Progenitor cell of endocrine pancreas (in vitro differentiated cells): Measurements from ENCODE around the gene CROCC2. TPM values are rescaled to one million over a fixed set of nuclear protein-coding genes. Genes with fewer than 3 reads are reported as not detected.

Source experiments
- DNase-seq: peaks from one replicate; pipeline ENCODE4 v3.0.0; 2021; ENCODE audit warnings: low spot score; ENCODE audit not compliant: unreplicated experiment
- H3K27ac Mint-ChIP-seq: 2 replicates; pipeline ENCODE4 v1.8.0; 2021; ENCODE audit warnings: mild to moderate bottlenecking, moderate library complexity, mixed read lengths
- H3K27me3 Mint-ChIP-seq: 2 replicates; pipeline ENCODE4 v1.8.0; 2021; ENCODE audit warnings: mixed read lengths
- H3K36me3 Mint-ChIP-seq: 2 replicates; pipeline ENCODE4 v1.8.0; 2022; ENCODE audit warnings: mixed read lengths; ENCODE audit not compliant: insufficient read depth
- H3K4me1 Mint-ChIP-seq: 2 replicates; pipeline ENCODE4 v1.8.0; 2021; ENCODE audit warnings: low read depth, mixed read lengths
- H3K4me3 Mint-ChIP-seq: 2 replicates; pipeline ENCODE4 v1.8.0; 2021; ENCODE audit warnings: low read depth, mild to moderate bottlenecking, moderate library complexity, mixed read lengths
- H3K9me3 Mint-ChIP-seq: 2 replicates; pipeline ENCODE4 v1.8.0; 2021; ENCODE audit warnings: low read depth, mixed read lengths
- total RNA-seq: library from RNA; stranded (reverse); gene quantifications from 2 replicates; pipeline ENCODE4 v1.2.1, GENCODE V29; 2021
- TF ChIP-seq, protein P1 (sequence below): fragments of 200-600 bp; sonication (generic); IDR thresholded peaks from one replicate; pipeline ENCODE4 v1.5.0; 2021; ENCODE audit warnings: antibody characterized with exemption, mild to moderate bottlenecking; ENCODE audit not compliant: unreplicated experiment

CROCC2 gene
- total RNA-seq, 1 donor from 2014 or later, result 0.36 TPM

DNA sequence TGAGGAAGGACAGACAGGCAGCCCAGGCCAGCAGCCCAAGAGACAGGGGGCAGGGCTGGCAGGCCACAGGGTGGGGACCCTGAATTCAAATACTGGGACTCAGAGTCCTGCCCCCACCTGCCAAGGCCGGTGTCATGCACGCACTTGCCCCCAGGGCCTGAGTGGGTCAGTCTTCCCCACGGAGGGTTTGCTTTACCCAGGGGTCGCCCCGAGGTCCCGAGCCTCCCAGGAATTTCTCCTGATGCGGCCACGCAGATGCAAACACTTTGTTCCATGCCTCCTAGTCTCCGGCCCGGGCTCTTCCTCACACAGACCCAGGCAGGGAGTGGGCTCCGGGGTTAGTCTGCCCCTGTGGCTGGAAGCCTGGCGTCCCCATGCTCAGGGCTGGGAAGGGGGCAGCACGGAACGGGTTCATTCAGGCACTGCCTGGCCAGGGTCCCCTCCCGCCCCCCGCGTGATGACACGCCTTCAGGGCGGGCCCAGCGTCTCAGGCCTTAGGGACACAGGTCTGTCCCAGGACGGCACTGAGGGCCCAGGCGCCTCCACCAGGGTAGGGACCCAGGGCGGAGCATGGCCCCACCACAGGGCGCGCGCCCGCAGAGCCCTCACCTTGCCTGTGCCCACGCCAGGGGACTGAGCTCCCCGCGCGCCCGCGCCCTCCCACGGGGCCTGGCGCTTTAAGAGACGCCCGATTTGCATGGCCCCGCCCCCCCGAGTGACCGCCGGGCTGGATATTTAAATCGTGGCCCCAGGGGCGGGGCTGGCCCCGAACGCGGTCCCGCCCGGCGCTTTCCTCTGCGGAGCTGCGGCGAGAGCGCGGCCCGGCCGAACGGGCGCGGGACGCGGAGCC is 91.9 kb downstream of the CROCC2 start, which contains the start of gene SNED1:
TSS of gene SNED1 (plus strand) at position 763 of the 850 bp plus-strand sequence. CDS start 220 bp downstream, outside the sequence.
- peaks cover 34% of the 10 kb centered on the region for H3K27me3 Mint-ChIP-seq
- DNase-seq, result peak; percentile 65
- H3K4me1 Mint-ChIP-seq, result peaks cover 18% of the 10 kb centered on the region
- peak within 1 kb of the TSS; percentile 59 for H3K4me3 Mint-ChIP-seq
- H3K36me3 Mint-ChIP-seq, result no peaks in the 10 kb centered on the region
- no peak within 1 kb of the TSS for H3K27ac Mint-ChIP-seq
- no peaks in the 10 kb centered on the region for H3K9me3 Mint-ChIP-seq
- TF ChIP-seq, protein P1, sequence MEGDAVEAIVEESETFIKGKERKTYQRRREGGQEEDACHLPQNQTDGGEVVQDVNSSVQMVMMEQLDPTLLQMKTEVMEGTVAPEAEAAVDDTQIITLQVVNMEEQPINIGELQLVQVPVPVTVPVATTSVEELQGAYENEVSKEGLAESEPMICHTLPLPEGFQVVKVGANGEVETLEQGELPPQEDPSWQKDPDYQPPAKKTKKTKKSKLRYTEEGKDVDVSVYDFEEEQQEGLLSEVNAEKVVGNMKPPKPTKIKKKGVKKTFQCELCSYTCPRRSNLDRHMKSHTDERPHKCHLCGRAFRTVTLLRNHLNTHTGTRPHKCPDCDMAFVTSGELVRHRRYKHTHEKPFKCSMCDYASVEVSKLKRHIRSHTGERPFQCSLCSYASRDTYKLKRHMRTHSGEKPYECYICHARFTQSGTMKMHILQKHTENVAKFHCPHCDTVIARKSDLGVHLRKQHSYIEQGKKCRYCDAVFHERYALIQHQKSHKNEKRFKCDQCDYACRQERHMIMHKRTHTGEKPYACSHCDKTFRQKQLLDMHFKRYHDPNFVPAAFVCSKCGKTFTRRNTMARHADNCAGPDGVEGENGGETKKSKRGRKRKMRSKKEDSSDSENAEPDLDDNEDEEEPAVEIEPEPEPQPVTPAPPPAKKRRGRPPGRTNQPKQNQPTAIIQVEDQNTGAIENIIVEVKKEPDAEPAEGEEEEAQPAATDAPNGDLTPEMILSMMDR, result no peak

DNA sequence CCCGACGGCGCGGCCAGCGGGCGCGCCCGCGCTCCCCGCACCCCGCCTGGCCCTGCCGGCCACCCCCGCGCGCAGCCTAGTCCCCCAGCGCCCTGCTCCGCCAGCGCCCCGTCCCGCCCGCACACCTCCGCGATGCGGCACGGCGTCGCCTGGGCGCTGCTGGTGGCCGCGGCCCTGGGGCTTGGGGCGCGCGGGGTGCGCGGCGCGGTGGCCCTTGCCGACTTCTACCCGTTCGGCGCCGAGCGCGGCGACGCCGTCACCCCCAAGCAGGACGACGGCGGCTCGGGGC is 92.5 kb downstream of the CROCC2 start:
- no peaks in the 10 kb centered on the region for H3K36me3 Mint-ChIP-seq
- H3K27ac Mint-ChIP-seq, result no peak overlapping the region
- H3K4me3 Mint-ChIP-seq, result no peak overlapping the region
- H3K4me1 Mint-ChIP-seq, result peaks cover 18% of the 10 kb centered on the region
- peaks cover 34% of the 10 kb centered on the region for H3K27me3 Mint-ChIP-seq
- DNase-seq, result no peak
- TF ChIP-seq, protein P1, result no peak
- peaks cover 3% of the 10 kb centered on the region for H3K9me3 Mint-ChIP-seq

DNA sequence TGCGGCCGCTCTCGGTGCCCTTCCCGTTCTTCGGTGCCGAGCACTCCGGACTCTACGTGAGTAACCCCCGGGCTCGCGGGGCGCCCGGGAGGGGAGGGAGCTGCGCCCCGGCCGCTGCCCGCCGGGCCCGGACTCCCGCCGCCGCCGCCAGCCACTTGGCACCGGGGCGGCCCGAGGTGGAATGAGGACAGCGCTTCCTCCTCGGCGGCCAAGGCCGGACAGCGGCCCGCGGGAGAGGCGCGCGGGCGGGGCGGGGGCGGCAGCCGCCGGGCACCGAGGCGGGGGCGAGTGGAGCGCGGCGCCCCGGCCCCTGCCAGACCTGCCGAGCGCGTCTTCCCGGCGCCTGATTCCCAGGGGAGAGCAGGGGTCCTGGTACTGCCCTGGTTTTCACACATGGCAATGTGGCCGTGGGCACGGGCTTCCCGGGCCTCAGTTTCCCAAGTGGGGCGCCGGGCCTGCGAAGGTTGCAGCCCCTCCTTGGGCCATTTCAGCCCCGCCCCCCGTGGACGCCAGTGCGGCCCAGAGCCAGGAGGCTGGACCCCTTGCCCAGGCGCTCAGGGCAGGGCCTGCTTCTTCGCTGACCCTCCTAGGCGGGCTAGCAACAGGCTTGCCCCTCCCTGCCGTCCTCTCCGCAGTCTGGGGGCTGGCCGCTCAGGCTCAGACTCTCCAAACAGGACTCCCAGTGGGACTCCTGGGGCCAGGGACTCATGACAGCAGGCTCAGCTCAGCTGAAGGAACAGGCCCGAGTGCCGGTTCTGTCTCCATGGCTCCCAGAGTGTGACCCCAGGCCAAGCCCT is 93.1 kb downstream of the CROCC2 start:
- DNase-seq, result peak; percentile 14
- Mint-ChIP-seq H3K9me3 (peaks cover 6% of the 10 kb centered on the region), H3K36me3 (no peaks in the 10 kb centered on the region), H3K4me3 (peak overlapping the region; percentile 49), H3K27me3 (peaks cover 34% of the 10 kb centered on the region), H3K27ac (no peak overlapping the region), H3K4me1 (peaks cover 18% of the 10 kb centered on the region)
- TF ChIP-seq, protein P1, result no peak

DNA sequence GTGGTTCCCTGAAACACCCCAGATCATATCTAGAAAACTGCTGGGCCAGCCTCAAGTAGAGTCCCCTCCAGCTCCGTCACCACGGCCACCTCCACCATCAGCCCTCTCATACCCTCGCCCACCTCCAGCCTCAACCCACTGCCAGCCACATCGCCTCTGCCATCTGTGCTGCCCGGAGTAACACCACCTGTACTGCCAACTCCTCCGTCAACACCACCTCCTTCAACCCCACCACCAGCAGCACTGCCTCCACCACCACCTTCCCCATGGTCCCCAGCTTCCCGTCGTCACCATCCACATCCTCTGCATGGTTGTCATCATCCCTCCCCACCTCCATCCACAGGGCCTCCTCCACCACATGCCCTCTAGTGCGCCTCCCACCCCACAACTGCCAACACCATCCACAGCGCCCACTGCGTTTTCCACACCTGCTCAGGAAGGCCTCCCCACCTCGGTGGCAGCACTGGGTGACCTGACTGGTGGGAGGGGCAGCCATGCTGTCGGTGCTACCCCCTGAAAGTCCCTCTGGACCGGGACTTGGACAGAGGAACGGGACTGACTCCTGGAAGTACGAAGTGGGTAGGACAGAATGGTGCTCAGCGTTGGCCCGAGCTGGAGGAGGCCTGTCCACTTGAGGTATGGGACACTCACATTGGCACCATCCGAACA is 93.9 kb downstream of the CROCC2 start:
- TF ChIP-seq, protein P1, result no peak
- Mint-ChIP-seq H3K4me3 (peak overlapping the region; percentile 49), H3K27me3 (peaks cover 32% of the 10 kb centered on the region), H3K36me3 (no peaks in the 10 kb centered on the region), H3K27ac (peak overlapping the region; percentile 69), H3K4me1 (peaks cover 18% of the 10 kb centered on the region), H3K9me3 (peaks cover 6% of the 10 kb centered on the region)
- DNase-seq, result peak; percentile 8

DNA sequence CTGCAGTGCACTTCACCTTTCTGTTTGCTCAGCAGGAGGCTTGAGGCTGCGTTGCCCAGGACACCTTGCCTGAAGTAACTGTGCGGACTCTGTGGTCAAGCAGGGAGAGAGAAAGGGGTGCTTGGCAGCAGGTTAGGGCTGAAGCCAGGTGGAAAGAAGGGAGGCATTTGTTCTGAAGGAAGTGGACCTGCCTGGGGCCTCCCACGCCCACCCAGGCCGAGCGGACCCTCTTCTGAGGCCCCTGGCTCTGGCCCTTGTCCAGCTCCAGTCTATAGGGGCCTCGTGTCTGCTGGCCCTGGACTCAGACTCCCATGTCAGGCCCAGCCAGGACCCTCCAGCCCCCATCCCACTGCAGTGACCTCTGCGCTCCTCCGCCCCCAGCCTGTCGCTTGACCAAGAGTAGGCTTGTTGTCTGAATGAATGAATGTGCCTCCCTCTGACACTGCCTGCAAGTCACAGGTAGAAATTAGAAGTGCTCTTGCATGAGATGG is 94.7 kb downstream of the CROCC2 start:
- peak overlapping the region; percentile 31 for H3K4me3 Mint-ChIP-seq
- TF ChIP-seq, protein P1, result no peak
- DNase-seq, result peak; percentile 6

More for the DNA sequence above, 94.7 kb downstream of the CROCC2 start:
- no peak overlapping the region for H3K27ac Mint-ChIP-seq
- H3K27me3 Mint-ChIP-seq, result peaks cover 28% of the 10 kb centered on the region
- peaks cover 18% of the 10 kb centered on the region for H3K4me1 Mint-ChIP-seq
- H3K36me3 Mint-ChIP-seq, result no peaks in the 10 kb centered on the region
- H3K9me3 Mint-ChIP-seq, result peaks cover 13% of the 10 kb centered on the region
